ENCODE data around the gene CLDN34.

CLDN34 gene

DNA sequence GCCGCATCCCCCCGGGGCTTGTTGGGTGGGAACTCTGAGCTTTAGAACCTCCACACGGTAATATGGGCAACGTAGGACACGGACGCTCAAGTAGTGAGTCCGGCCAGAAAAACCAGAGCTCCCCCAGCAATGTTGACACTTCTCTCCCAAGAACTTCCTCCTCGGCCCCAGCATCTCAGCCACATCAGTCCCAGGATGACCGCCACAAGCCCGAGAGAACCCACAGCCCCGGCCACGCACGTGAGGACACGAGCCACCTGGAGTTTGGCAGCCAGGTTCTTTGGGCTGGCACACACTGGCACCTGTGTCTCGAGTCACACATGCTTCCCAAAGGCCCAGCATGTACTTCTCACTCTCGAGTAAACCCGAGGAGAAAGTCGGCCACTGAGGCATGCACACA lies 16.3 kb downstream of the CLDN34 start:
- Mint-ChIP-seq H3K9me3 (peaks cover 14% of the 10 kb centered on the region), H3K4me1 (no peaks in the 10 kb centered on the region), H3K4me3 (no peak overlapping the region), H3K27ac (no peak overlapping the region), H3K27me3 (ENCODE audit: low read depth) (peaks cover 3% of the 10 kb centered on the region), H3K36me3 (ENCODE audit: low read depth) (peaks cover 16% of the 10 kb centered on the region)
- TF ChIP-seq, protein P1, sequence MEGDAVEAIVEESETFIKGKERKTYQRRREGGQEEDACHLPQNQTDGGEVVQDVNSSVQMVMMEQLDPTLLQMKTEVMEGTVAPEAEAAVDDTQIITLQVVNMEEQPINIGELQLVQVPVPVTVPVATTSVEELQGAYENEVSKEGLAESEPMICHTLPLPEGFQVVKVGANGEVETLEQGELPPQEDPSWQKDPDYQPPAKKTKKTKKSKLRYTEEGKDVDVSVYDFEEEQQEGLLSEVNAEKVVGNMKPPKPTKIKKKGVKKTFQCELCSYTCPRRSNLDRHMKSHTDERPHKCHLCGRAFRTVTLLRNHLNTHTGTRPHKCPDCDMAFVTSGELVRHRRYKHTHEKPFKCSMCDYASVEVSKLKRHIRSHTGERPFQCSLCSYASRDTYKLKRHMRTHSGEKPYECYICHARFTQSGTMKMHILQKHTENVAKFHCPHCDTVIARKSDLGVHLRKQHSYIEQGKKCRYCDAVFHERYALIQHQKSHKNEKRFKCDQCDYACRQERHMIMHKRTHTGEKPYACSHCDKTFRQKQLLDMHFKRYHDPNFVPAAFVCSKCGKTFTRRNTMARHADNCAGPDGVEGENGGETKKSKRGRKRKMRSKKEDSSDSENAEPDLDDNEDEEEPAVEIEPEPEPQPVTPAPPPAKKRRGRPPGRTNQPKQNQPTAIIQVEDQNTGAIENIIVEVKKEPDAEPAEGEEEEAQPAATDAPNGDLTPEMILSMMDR (IDR thresholded peaks at IDR 0.05; ENCODE audit: unreplicated experiment in 3 of 3), result no peak

DNA sequence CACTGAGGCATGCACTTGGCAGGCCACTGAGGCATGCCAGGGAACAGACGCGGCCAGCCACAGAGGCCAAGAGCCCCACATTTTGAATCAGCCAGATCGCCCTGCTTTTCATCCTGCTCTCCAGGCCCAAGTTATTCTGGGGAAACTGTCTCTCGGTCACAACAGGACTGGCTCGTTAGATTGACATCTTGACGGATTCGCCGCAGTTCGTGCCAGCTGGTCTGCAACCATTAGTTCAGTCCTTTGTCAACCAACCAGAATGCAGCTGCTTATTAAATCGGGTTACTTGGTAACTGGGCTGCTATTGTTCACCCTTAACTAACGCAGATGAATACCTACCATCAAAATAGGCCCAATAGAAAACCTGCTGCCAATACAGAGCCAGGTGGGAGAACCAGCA lies 16.7 kb downstream of the CLDN34 start:
- peaks cover 16% of the 10 kb centered on the region for H3K36me3 Mint-ChIP-seq (ENCODE audit: low read depth)
- H3K27ac Mint-ChIP-seq, result no peak overlapping the region

DNA sequence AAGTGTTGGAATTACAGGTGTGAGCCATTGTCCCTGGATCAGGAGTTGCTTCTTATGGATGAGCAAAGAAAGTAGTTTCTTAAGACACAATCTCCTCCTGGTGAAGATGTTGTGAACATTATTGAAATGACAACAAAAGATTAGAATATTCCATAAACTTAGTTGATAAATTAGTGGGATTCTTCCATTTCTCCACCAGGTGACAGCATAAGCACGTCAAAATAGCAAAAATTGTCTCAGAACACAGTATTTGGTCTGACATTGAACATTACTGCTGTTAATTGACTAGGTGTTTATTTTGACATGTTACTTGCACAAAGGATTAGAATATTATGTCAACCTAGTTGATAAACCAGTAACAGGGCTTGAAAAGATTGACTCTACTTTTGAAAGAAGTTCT lies 21.6 kb downstream of the CLDN34 start:
- Mint-ChIP-seq H3K4me3 (no peak overlapping the region), H3K36me3 (ENCODE audit: low read depth) (peaks cover 5% of the 10 kb centered on the region), H3K4me1 (no peaks in the 10 kb centered on the region), H3K27me3 (ENCODE audit: low read depth) (no peaks in the 10 kb centered on the region), H3K27ac (no peak overlapping the region), H3K9me3 (peaks cover 5% of the 10 kb centered on the region)
- TF ChIP-seq, protein P1 (IDR thresholded peaks at IDR 0.05; ENCODE audit: unreplicated experiment in 3 of 3), result peak; percentile 39 to 48 (median 45)

More for the DNA sequence above, 16.7 kb downstream of the CLDN34 start:
- TF ChIP-seq, protein P1 (IDR thresholded peaks at IDR 0.05; ENCODE audit: unreplicated experiment in 3 of 3), result no peak
- Mint-ChIP-seq H3K9me3 (peaks cover 12% of the 10 kb centered on the region), H3K4me3 (no peak overlapping the region), H3K4me1 (no peaks in the 10 kb centered on the region), H3K27me3 (ENCODE audit: low read depth) (peaks cover 3% of the 10 kb centered on the region)

DNA sequence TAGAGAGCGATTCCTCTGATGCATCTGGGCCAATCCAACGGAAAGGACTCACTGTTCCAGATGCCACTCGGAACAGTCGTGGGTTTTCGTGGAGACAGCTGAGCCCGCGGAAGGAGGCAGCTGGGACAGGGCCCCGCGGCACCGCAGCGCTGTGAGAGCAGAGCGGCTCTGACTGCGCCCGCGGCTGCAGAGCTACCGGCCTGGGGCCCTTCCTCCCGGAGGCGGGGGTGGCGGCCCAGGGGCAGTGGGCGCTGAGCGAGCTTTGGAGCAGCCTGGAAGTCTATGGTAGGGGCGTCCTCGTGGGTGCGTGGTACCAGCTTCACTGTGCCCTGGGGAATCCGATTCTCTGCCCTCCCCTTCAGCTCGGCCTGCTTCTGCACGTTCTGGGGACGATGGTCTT lies 24.9 kb downstream of the CLDN34 start:
- H3K36me3 Mint-ChIP-seq (ENCODE audit: low read depth), result no peaks in the 10 kb centered on the region
- no peak overlapping the region for H3K27ac Mint-ChIP-seq
- peaks cover 9% of the 10 kb centered on the region for H3K9me3 Mint-ChIP-seq
- no peak overlapping the region for H3K4me3 Mint-ChIP-seq
- H3K27me3 Mint-ChIP-seq (ENCODE audit: low read depth), result no peaks in the 10 kb centered on the region
- no peaks in the 10 kb centered on the region for H3K4me1 Mint-ChIP-seq
- TF ChIP-seq, protein P1 (IDR thresholded peaks at IDR 0.05; ENCODE audit: unreplicated experiment in 3 of 3), result no peak

DNA sequence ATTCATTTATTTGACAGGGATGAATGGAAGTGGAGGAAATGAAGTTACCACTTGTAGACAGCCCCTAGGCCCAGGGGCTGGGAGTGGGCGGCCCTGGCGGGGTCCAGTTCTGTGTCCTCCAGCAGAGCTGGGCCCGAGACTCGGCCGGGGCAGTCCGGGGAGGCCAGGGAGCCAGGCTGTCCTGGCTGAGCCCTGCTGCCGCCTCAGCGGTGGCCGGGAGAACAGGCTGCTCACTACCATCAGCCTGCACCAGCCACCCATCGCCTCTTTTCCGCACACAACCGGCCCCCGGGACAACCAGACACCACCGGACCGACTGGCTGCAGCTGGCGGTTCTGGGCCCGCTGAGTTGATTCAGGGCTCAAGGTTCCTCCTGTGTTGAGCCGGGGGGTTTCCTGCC lies 25.6 kb downstream of the CLDN34 start:
- Mint-ChIP-seq H3K27me3 (ENCODE audit: low read depth) (no peaks in the 10 kb centered on the region), H3K27ac (no peak overlapping the region), H3K36me3 (ENCODE audit: low read depth) (no peaks in the 10 kb centered on the region), H3K4me3 (no peak overlapping the region), H3K9me3 (peaks cover 9% of the 10 kb centered on the region), H3K4me1 (no peaks in the 10 kb centered on the region)
- TF ChIP-seq, protein P1 (IDR thresholded peaks at IDR 0.05; ENCODE audit: unreplicated experiment in 3 of 3), result no peak

DNA sequence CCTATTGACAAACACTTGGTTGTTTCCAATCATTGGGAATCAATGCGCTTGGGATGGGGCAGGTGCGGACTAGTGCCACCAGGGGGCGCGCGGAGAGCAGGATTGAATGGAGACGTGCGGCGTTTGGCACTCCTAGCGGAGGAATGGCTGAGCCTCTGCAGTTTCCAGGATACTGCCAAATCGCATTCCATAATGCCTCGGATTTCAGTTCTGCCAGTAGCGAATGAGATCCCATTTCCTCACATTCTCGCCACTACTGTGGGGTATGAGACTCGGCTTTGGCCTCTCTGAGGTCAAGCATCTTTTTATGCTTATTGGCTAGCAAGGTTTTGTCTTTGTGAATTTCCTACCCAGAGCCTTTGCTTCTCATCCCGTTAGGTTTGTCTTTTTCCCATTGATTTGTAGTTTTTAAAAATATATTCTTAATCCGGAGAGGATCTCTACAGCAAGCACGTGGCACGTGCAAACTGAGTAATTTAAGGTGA lies 28.7 kb downstream of the CLDN34 start:
- Mint-ChIP-seq H3K9me3 (peaks cover 10% of the 10 kb centered on the region), H3K36me3 (ENCODE audit: low read depth) (no peaks in the 10 kb centered on the region), H3K4me3 (no peak overlapping the region), H3K27me3 (ENCODE audit: low read depth) (no peaks in the 10 kb centered on the region), H3K4me1 (no peaks in the 10 kb centered on the region), H3K27ac (no peak overlapping the region)
- TF ChIP-seq, protein P1 (IDR thresholded peaks at IDR 0.05; ENCODE audit: unreplicated experiment in 3 of 3), result peak; percentile 71 to 76 (median 72)
